HG03097 (cell line): ENCODE measurements around the gene LAGE3.

Experiments used
- ATAC-seq: cut with Tn5 transposase; IDR thresholded peaks from one replicate; pipeline ENCODE4 v1.9.1; 2021; ENCODE audit not compliant: unreplicated experiment, low FRiP score

LAGE3 gene

DNA sequence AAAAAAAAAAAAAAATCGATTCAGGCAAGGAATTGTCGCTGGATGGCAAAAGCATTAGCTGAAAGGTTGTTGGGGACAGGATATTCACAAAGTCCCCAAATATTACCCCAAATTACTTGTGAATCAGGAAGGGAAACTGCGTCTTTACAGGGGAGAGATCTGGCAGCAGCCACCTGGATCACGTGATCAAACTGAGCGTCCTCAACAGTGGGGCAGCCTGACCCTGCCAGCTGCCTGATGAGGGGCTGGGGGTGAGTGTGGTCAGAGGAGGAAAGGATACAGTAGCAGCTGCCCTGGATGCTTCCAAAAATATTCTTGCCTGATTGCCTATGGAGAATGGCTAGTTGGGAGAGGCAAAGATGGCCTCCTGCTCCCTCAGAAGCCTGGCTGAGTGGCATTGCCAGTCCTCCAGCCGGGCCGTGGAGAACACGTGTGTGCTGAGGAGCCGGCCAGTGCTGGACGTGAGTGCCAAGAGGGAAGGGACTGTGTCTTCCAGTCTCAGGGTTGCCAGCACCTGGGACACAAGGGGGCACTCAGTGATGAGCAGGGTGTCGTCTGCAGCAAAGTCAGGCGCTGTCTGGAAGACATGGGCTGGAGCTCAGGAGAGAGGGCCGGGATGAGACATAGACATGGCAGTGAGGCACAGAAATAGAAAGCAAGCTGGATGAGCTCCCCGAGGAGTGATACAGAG is 3.0 kb upstream of the LAGE3 start:
- no peak for ATAC-seq

DNA sequence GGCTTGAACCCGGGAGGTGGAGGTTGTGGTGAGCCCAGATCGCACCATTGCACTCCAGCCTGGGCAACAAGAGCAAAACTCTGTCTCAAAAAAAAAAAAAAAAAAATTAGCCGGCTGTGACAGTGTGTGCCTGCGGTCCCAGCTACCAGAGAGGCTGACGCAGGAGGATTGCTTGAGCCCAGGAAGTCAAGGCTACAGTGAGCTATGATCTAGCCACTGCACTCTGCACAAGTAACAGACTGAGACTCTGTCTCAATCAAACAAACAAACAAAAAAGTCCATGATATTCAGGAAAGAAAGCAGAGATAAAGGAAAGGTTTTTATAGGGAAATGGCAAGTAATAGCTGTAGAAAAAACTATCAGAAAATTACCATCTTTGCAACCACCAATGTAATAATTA is 2.1 kb upstream of the LAGE3 start:
- ATAC-seq: no peak

DNA sequence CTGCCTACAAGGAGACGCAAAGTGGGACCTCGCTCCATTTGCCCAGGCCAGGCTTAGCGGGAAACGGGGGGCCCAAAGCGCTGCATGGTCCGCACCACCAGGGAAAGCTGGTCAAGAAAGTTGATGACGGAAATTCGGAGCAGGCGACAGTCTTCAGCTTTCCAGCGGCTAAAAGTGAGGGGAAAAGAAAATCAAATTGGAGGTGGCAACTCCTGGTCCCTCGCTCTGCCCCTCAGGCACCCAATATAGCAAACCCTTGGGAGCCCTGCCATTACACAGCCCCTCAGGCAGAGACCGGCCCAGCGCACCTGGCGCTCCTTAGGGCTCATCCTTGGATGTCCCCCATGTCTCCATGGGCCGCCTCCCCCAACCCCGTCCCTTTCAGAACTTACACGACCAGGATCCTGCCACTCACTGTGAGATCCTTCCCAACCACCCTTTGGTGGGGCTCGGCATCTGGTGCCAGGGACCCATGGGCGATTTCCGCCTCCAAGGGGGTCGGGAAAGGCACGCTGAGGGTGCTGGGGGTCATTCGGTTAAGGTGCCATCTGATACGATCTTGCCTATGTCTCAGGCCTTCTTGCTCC is 1.1 kb downstream of the LAGE3 start:
- ATAC-seq: no peak

DNA sequence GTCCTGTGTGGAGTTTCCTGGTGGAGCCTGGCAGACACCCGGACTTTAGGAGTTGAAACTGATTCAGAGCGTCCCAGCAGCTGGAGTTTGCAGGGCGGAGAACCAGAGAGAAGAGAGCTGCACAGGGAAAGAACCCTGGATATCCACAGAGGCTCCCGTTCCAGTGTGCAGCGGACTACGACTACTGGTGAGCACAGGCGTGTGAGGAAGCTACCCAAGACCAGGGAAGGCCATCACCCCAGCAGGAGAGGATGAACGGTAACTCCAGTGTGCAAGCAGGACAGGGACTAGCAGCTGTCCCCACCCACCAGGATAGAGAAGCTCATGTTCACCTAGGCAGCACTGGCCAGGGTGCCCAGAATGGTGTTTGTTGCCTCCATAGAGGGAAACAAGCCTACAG is 2.3 kb downstream of the LAGE3 start:
- ATAC-seq: no peak

DNA sequence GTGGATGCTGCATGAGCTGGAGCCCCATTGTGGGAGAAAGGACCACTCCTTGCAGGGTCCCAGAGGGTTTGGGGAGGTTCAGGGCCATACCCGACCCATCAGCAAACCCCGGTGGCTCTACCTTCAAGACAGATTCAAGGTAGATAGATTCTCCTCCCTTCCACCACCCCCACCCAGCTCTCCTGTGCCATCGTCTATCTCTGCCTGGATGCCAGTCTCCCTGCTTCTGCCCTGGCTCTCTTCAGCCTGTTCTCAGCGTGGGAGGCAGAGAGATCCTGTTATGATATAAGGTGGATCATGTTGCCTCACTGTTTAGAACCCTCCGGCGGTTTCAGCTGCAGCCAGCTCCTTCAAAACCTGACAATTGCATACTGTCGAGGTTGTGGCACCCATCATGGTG is 5.4 kb downstream of the LAGE3 start:
- ATAC-seq: no peak

DNA sequence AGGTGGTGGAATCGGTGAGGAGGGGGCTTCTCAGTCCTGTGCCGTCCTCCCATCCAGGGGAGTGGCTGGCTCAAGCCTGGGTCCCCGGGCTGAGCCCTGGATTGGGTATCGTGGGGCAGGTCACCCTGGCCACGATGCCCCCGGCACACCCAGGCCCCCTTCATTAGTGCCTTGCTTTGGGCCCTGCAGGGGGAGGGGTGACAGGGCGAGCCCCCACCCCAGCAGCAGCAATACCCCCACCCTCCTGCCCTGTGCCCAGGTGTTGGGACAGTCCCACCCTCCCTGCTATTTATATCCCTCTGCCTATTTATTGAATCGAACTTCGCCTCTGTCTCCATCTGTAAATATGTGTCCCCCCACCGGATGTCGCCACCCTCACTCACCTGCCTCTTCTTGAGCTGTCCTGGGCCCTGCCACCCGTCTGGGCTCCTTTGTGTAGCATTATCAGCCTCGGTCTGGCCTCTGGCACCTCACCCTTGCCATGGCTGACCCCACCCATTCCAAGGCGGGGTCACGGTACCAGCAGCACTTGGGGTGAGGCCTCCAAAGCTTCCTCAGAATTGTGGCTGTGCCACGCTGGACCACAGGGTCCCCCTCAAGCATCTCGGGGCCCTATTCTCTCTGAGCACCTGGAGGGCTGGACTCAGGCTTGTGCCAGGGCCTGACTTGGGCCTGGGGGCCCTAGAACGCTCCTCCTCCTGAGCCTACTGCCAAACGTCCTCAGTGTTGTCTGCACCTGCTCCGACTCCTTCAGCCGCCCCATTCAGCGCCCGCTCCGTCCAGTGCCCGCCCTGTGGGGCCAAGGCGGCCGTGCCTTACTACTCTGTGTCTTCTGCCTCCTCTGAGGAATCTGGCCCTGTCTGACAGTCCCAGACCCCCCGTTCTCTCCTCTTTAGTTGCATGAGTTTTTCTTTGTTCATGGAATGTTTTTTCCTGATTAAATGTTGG is 6.1 kb downstream of the LAGE3 start:
- ATAC-seq: no peak

DNA sequence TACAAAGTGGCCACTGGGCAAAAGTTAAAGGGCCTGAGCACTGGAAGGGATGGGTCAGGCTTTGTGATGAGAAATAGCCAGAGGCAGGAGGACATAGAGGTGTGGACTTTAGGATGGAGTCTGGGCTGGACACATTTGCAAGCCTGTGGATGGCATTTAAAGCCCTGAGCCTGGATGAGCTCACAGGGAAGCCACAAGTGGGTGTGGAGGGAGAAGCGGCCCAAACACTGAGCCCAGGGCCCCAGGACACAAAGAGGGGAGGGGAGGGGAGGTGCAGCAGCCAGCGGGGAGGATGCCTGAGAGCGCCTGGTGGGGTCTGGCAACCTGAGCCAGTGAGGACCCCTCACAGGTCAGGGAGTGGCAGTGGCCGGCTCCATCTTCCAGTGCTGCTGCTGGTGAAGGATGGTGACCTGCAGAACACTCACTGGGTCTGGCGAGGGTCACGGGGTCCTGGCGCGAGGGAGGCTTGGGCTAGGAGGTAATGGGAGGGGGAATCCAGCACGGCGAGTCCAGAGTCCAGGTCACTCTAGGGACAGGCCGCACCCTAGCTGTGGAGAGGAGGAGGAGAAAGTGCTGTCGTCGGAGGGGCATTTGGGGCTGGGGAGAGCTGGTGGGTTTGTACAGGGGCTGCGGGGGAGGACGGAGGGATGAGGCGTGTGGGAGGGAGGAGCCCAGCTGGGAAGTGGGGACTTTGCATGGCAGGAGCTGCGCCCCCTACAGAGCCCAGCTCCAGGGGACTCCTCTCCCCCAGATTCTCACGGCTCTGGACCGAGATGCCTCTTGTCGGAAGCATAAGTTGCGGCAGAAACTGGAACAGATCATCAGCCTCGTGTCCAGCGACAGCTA is 7.0 kb downstream of the LAGE3 start:
- ATAC-seq: no peak

DNA sequence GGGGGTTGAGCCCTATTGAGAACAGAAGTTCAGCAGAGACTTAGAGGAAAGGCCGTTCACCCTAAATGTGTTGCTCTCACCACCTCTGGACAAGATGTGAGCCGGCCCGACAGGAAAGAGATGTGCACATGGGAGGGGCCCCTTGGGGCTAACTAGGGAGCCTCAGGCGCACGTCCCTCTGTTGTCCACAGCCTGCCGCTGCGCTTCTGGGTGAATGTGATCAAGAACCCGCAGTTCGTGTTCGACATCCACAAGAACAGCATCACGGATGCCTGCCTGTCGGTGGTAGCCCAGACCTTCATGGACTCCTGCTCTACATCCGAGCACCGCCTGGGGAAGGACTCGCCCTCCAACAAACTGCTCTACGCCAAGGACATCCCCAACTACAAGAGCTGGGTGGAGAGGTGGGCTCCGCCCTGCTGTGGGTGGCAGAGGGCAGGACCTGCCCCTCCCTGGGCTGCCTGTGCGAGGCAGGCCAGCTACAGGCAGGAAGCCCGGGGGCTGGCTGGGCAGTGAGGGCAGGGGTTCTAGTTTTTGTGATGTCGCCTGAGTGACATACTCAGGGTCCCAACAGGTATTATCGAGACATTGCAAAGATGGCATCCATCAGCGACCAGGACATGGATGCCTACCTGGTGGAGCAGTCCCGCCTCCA is 8.0 kb downstream of the LAGE3 start:
- ATAC-seq: no peak

DNA sequence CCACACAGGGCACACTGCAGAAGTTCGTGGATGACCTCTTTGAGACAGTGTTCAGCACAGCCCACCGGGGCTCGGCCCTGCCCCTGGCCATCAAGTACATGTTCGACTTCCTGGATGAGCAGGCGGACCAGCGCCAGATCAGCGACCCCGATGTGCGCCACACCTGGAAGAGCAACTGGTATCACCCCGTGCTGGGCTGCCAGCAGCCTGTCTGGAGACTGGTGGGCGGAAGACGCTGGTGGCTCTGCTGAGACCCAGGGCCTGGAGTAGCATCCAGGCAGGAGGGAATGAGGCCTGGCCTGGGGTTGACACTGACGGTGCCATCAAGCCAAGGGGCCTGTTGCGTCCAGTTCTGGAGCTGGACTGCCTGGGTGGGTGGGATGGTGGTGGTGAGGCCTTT is 8.6 kb downstream of the LAGE3 start:
- ATAC-seq: no peak

DNA sequence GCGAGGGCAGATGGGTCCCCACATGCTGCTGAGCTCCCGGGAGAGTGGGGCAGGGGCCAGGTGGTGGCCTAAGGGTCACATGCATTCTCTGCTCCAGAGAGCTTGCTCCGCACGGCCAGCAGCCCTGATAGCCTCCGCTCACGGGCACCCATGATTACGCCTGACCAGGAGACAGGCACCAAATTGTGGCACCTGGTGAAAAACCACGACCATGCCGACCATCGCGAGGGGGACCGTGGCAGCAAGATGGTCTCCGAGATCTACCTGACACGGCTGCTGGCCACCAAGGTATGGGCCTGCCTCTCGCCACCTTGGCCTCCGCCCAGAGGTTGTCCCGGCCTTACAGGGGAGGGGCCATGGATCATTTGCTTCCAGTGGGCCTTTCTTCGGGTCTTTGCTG is 9.2 kb downstream of the LAGE3 start:
- no peak for ATAC-seq

DNA sequence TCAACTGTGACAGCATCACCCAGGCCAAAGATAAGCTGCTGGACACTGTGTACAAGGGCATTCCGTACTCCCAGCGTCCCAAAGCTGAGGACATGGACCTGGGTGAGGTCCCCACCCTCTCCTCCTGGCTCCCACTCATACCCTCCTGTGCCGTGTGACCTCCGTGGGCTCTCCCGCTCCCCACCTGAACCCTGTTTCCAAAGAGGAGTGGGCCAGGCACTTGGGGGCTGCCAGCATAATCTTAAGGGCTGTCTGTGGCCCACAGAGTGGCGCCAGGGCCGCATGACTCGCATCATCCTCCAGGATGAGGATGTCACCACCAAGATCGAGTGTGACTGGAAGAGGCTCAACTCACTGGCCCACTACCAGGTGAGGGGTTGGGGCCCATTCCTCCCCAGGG is 10.0 kb downstream of the LAGE3 start:
- ATAC-seq: no peak

DNA sequence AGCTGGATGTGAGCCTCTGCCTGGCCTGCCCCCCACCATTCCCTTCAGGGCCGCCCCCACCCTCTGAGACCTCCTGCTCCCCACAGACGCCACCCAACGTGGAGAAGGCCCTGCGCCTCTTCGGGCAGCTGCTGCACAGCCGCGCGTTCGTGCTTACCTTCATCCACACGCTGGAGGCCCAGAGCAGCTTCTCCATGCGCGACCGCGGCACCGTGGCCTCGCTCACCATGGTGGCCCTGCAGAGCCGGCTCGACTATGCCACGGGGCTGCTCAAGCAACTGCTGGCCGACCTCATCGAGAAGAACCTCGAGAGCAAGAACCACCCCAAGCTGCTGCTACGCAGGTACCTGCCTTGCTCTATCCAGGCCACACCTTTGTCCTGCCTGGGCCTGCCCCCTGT is 10.9 kb downstream of the LAGE3 start:
- ATAC-seq: no peak

DNA sequence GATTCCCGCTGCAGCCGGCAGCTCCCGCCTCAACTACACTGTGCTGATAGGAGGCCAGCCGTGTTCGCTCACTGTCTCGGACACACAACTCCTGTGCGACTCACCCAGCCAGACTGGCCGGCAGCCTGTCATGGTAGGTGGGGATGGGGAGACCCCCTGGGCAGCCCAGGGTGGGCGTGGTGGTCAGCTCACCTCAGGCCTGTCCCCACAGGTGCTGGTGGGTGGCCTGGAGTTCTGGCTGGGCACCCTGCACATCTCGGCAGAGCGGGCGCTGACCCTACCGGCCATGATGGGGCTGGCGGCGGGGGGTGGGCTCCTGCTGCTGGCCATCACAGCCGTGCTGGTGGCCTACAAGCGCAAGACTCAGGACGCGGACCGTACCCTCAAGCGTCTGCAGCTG is 11.5 kb downstream of the LAGE3 start:
- ATAC-seq: no peak

DNA sequence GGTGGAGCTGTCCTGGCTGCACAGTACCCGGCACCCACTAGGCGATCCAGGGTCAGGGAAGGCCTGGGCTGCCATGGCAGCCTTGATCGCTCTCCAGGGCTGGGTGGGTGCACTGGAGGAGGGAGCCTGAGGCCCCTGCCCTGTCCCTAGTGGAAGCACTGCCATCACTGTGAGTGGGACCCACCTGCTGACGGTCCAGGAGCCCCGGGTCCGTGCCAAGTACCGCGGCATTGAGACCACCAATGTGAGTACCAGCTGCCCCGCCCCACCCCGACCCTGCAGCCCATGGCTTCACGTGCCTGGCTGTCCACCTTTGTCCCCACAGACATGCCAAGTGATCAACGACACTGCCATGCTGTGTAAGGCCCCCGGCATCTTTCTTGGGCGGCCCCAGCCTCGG is 12.2 kb downstream of the LAGE3 start:
- no peak for ATAC-seq

DNA sequence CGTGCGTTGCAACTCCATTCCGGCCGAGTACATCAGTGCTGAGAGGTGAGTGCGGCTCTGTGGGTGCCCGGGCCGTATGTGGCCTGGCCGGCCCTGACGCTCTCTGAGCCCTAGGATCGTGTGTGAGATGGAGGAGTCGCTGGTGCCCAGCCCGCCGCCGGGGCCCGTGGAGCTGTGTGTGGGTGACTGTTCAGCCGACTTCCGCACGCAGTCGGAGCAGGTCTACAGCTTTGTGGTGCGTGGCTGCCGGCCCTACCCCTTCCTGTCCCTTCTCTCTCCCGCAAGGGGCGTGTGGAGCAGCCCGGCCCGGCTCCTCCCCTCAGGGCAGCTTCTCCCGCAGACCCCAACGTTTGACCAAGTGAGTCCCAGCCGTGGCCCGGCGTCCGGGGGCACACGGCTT is 13.0 kb downstream of the LAGE3 start:
- no peak for ATAC-seq

DNA sequence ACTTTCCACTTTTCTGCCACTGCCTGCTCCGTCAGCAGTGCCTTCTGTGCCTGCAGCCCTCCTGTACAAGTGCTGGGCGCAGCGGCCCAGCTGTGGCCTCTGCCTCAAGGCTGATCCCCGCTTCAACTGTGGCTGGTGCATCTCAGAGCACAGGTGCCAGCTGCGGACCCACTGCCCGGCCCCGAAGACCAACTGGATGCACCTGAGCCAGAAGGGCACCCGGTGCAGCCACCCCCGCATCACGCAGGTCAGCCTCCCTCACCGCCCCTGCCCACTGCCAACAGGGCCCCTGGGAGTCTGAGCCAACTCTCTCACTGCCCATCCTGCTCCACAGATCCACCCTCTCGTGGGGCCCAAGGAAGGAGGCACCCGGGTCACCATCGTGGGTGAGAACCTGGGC is 13.5 kb downstream of the LAGE3 start:
- no peak for ATAC-seq

DNA sequence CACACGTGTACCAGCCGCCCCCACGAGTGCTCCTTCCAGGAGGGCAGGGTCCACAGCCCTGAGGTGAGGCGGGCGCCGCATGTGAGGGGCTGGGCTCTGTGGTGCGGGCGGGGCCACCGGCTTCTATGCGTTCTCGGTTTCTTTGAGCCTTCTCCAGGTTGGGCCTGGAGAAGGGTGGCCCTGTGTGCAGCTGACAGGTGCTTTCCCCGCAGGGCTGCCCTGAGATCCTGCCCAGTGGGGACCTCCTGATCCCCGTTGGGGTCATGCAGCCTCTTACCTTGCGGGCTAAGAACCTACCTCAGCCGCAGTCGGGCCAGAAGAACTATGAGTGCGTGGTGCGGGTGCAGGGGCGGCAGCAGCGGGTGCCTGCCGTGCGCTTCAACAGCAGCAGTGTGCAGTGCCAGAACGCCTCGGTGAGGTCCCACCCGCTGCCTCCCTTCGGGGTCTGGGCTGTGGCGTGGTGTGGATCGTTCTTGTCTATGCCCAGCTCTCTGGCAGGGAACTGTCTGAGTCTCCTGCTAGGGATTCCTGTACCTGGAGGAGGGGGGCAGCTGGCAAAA is 14.2 kb downstream of the LAGE3 start:
- no peak for ATAC-seq

DNA sequence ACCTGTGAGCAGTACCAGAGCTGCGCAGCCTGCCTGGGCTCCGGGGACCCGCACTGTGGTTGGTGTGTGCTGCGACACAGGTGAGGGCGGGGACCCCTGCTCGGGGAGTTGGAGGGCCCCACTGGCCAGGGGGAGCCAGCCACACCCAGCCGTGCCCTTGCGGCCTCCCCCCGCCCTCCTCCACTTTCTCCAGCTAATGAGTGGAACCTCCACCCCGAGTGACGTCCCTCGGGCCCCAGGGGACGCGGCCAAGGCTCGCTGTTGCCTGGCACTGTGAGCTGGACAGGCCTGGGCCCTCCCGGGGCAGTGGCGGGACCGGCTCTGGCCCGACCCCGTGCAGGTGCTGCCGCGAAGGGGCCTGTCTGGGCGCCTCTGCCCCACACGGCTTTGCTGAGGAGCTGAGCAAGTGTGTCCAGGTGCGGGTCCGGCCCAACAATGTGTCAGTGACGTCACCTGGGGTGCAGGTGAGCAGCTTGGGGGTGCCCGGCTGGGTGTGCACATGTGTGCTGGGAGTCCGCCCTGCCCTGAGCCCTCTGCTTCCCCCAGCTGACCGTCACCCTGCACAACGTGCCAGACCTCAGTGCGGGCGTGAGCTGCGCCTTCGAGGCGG is 15.4 kb downstream of the LAGE3 start:
- ATAC-seq: no peak

DNA sequence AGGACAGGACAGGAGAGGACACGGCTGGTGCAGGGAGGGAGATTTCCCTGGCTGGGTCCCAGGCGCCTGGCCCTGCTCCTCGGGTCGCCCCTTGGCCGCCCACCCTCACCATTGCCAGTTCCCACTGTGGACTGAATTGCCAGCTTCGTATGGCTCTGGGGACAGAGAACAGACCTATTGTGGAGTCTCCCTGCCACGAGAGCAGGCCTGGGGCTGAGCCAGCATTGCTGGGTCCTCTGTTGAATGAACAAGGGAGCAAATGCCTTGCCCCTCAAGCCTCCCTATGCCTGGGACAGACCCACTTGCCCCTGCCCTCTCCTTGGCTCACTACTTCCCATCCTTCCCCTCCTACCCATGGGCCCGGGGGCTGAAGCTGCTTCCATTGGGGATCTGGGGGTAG is 16.7 kb downstream of the LAGE3 start:
- ATAC-seq: no peak

DNA sequence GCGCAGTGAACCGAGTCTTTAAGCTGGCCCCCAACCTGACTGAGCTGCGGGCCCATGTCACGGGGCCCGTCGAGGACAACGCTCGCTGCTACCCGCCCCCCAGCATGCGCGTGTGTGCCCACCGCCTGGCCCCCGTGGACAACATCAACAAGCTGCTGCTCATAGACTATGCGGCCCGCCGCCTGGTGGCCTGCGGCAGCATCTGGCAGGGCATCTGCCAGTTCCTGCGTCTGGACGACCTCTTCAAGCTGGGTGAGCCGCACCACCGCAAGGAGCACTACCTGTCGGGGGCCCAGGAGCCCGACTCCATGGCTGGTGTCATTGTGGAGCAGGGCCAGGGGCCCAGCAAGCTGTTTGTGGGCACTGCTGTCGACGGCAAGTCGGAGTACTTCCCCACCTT is 18.8 kb downstream of the LAGE3 start:
- no peak for ATAC-seq
